NCI-H345 (cell line): ENCODE measurements around the gene NAA80.
"Not testable (repeated sequence)": the region's sequence is repeated elsewhere in the genome, so short reads cannot be mapped to it uniquely, and the experiment has no call there.

Experiments used
- DNase-seq: peaks from one replicate; lab custom pipeline; 2025; lab: John Stamatoyannopoulos, UW

NAA80 gene

DNA sequence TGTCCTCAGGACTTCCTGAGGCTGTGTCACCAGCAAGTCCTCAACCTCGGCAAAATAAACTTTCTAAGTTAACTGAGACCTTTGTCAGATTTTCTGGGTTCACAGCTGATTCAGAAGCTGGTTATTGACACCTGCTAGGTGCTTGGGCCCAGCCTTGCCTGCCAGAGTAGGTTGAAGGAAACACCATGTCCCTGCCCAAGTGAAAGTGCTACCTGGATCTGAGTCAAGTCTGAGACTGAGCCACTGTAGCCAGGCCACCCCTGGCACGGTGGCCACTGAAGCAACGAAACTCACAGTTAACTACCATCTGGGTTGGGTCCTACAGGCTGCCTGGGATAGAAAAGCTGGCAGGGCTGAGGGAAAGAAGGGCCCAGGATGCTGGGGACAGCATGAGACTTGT, 15.1 kb upstream of the NAA80 start:
- DNase-seq: no peak

DNA sequence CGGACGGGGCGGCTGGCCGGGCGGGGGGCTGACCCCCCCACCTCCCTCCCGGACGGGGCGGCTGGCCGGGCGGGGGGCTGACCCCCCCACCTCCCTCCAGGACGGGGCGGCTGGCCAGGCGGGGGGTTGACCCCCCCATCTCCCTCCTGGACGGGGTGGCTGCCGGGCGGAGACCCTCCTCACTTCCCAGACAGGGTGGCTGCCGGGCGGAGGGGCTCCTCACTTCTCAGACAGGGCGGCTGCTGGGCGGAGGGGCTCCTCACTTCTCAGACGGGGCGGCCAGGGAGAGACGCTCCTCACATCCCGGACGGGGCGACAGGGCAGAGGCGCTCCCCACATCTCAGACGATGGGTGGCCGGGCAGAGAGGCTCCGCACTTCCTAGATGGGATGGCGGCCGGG, 12.8 kb upstream of the NAA80 start:
- DNase-seq: not testable (repeated sequence)

DNA sequence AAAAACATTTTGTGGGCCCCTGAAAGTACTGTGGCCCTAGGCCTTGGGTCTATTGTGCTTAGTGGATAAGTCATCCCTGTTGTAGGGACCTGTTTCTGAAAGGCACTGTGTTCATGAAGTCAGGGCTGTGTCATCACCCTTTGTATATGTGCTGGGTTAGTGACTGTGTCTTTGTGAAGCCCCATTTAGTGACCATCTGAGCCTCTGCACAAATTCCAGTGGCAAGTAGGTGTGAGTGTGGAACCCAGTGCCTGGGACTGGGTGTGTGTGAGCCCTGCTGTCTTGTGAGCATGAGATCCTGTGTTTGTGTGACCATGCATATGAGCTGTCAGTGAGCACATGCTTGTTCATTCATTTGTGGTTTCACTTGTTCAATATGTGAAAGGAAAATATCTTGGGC, 5.4 kb upstream of the NAA80 start:
- no peak for DNase-seq

DNA sequence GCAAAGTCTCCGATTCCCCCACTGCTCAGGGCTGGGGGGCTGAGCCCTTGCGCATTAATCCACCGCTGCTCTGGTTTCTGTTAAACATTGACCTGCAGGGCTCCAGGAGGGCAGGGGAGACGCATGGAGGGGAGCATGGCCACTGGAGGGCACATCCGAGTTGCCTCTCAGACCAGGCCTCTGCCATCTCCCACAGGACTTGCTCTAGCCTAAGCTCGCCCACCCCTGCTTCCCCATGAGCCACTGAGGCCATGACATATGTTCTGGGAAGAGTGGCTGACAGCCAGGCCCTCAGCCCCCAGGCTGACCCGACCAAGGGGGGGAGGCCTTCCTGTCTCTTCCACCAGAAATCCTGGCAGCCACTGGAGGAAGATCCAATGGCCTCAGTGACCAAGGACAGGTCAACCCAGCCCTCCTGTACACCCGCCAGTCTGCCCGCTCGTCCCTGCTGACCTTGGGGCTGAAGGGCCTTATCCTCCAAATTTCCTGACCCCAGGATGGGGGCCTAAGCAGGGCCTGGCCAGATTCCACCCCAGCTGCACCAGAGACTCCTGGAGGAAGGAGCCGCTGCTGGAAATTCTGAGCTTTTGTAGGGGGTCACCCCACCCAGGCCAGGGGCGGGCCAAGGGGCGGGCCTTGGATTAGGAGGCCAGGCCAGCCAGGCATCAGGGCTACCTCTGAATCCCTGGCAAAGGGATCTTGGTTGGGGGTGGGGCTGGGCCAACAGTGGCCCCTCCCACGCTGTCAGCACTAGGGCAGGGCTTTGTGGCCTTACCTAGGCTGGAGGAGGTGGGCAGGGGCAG, 4.0 kb upstream of the NAA80 start, which contains the start of gene HYAL1:
HYAL1 (minus strand) TSS at position 562 of the 803 bp plus-strand sequence. CDS start 618 bp downstream, outside the sequence.
- no peak for DNase-seq

DNA sequence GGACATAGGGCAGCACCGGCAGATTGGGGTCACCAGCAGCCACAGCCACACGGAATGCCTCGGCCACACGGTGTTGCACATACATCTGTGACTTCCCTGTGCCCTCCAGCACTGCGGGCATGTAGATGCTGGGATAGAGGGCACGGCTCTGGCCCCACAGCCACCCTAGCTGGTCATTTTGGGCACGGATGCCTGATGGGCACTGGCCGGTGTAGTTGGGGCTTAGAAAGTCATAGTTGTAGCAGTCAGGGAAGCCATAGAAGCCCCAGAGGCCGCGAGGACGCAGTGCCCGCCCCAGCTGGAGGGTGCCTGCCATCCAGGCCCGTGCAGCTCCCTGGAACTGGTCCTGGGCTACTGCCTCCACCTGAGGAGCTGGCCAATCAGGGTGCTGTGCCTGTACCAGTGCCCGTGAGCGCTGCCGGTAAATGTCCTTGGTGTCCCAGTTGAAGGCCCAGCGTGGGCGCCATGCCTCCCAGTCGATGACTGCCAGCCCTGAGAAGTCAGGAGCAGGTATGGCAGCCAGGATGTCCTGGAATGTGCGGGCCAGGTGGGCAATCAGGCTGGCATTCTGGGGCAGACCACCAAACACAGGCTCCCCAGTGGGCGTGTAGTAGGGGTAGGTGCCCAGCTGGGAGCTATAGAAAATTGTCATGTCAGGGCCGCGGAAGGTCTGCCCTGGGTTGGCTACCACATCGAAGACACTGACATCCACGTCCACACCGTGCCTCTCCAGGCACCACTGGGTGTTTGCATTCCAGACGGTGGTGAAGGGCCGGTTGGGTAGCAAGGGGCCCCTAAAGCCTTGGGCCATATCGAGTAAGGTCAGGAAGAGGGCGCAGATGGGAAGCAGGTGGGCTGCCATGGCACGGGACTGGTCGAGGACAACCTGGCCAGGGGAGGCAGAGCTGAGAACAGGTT, 3.1 kb upstream of the NAA80 start:
- DNase-seq: no peak

DNA sequence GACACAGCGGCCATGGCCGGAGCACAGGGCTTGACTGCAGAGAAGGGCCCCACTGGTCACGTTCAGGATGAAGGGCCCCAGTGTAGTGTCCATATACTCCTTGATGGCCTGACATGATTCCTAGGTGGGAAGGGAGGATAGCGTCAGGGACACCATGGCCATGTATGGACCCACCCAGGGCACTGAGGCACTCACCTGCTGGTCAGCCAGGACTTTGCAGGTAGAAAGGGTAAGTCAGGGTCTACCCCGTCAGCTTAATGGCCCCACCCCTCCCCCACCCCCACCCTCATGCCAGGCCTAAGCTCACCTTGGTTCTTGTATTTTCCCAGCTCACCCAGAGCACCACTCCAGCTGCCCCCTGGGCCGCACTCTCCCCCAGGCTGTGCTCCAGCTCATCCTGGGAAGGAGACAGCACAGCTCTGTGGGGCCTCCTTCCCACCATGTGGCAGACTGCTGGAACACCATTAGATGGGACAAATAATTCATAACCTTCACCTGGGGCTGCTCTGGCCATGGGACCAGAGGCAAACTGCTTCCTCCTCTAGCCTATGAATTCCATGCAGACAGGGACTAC, 1.6 kb upstream of the NAA80 start:
- no peak for DNase-seq

DNA sequence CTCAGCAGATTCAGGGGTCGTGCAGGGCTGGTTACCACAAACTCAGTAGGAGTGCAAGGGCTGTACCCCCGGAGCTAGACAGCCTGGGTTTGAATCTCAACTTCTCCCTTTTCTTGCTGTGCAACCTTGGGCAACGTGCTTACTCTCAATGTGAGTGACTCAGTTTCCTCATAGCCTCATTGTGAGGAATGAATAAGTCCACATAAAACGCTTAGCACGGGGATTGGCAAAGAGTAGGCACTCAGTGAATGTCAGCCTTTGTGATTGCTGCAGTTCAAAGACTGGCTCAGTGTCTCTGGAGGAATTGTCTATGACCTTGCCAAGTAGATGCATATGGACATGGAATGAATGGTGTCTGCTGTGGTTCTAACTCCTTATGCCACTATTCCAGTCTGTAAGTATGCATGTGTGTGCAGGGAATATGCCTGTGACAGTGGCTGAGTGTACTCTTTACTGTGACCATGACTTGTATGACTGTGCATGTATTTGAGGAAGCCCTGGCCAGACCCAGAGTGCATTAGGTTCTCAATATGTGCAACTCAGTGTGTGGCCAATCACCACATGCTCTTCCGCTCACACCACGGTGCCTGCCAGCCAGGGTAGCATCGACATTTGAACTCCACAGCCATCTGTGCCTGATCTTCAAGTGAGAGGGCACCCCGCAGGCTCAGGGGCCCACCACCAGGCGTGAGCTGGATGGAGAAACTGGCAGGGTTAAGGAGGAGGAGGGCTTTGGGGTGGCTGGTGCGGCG, 900 bp upstream of the NAA80 start:
- no peak for DNase-seq

DNA sequence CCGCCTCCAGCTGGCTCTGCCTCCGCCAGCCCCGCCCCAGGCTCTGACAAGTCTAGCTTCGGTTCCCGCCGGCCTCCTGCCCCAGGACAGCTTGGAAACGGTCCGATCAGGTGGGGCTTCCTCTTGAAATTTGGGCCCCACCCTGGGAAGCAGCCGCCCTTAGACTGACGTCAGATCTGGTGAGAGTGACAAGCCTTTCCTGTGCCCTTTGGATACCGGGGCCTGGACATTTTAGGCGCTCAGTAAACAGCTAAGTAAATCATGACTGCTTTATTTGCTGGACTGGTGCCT, 378 bp upstream of the NAA80 start:
- no peak for DNase-seq

DNA sequence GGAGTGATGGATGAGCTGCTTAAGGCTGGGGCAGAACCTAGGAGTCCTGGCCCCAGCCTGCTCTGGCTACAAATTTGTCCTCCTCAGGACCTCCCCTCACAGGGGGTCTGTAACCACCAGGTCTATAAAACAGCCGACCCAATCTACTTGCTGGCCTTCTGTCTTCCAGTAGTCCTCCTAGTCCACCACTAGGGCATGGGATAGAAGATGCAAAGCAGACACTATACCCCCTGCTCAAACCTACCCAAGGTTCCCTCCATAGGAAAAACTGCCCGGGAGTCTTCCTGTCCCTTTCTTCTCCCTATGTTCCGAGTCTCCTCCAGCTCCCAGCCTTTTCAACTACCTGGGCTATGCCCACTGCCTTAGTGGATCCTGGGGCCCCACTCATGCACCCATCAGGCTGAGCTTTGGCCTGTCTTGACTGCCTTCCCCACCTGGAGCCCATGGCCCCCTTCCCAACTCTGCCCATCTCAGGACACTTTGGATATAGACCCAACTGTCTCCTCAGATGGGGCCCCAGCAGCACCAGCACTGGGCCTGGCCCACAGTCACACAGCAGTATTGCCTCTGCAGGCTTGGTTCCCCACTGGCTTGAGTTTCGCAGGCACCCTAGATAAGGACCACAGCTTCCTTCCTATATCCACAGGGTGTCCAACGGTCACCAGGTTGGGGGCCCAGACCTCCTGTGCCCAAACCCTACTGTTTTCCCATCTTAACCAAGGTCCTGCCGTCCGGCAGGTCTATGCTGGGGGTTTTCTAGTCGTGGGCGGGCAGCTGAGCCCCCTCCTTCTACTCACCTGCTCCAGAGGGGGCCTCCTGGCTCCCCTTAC, 1.1 kb downstream of the NAA80 start:
- DNase-seq: no peak

DNA sequence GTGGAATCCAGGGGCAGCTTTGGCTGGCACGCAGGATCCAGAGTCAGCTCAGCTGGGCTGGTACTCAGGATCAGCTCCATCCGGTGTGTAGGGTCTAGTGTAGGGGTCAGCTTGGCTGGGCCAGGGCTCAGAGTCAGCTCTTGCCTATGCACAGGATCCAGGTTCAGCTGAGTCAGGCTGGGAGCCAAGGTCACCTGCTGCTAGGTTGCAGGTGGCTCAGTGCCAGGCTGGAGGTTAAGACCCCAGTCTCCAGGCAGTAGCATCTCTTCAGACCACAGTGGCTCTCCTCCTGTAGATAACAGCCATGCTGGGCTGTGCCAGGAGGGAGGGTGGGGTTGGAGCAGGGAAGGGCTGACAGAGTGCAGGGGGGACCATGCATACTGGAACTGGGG, 1.8 kb downstream of the NAA80 start:
- no peak for DNase-seq

DNA sequence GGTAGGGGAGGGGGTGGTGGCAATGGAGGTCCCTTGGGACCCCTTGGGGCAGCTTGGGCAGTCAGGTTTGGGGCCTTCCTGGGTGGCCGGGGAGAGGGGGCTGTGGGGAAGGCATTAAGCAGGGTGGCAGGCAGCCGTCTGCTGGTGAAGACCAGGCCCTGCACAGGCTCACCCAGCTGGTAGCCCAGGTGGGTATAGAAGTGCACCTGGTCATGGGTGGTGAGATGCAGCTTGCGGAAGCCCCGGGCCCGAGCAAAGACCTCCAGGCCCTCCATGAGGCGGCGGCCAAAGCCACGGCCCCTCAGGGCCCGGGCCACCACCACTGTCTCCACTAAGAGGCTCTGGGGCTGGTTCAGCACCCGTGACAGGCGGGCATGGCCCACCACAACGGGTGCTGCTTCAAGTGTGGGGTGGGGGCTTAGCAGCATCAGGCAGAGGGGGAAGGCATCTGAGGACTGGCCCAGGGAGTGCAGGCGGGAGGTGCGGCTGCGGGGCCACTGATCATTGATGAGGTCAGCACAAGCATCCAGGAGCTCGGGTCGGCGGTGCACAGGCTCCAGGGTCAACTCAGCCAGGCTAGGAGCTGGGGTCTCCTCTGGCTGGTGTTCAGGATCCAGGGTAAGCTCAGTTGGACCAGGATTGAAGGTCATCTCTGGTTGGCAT, 2.4 kb downstream of the NAA80 start:
- DNase-seq: no peak

DNA sequence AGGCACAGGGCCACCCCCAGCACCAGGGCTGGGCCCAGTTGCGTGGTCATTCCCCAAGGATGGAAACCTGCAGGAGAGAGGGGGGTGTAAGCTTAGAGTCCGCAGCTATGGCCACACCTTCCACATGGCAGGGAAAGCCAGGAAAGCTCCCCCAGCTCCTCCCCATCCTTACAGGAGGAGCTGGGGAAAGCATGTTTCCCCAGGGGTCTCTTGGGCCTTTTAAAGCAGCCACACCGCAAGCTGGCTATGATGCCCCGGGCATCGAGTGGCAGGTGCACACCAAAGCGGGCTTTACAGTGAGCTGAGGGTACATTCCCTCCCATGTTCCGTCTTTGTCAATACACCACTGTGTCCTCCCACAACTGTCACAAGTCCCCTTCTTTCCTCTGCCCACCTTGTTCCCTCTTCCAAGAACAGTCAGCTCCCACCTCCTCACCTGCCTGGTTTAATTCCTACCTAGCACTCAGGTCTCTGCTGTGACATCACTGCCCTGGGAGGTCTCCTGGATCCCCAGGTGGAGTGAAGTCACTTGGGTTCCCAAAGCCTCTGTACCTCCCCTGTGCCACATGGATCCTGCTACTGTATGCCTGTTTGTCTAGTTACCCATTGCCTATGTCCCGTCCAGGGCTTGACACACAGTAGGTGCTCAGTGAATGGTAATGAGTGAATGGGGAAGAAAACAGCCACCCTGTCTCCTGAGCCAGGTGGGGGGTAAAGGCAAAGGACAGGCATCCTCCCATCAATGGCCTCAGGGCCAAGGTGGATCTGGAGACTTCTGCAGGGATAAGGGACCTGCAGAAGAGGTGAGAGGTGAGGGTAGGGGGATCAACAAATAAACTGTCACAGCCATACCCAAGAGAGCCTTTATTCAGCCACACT, 3.4 kb downstream of the NAA80 start:
- no peak for DNase-seq

DNA sequence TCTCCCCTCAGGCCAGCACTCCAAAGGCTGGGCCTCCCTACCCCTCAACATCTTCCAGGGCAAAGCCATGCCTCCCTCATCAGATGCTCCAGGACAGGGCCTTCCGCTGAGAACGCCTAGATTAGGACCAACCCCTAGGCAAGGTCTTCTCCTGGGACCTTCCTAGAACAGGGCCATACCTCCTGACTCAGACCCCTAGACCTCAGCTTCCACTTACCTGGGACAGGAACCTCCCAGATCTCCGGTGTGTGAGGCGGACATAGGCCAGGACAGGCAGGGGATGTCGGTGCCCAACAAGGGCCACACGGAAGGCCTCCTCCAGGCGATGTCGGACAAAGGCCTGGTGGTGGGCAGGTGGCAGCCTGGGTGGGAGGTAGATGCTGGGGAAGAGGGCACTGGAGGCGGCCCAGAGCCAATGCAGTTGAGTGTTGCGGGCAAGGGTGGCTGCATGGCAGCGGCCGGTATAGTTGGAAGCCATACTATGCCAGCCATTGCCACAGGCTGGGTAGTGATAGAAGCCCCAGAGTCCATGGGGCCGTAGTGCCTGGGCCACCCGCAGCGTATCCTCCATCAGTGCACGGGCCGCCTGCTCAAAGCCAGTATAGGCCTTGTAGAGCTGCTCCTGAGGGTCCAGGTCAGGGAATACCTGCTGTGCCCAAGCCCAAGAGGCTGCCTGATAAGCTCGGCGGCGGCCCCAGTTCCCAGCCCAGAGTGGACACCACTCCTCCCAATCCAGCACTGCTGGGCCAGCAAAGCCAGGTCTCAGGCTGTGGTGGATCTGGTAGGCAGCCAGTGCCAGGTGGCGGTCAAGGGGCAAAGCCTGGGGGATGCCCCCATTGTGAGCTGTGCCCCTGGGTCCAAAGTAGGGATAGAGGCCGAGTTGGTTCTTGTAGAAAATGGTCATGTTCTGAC, 4.5 kb downstream of the NAA80 start:
- DNase-seq: no peak

DNA sequence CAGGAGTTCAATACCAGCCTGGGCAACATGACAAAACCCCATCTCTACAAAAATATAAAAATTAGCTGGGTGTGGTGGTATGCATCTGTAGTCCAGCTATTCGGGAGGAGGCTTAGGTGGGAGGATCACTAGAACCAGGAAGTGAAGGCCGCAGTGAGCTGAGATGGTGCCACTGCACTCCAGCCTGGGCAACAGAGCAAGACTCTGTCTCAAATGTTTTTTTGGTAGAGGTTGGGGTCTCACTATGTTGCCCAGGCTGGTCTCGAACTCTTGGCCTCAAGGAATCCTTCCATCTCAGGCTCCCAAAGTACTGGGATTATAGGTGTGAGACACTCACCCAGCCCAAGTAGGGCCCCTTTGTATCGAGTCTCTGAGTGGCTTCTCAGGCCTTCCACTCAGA, 5.1 kb downstream of the NAA80 start:
- no peak for DNase-seq

DNA sequence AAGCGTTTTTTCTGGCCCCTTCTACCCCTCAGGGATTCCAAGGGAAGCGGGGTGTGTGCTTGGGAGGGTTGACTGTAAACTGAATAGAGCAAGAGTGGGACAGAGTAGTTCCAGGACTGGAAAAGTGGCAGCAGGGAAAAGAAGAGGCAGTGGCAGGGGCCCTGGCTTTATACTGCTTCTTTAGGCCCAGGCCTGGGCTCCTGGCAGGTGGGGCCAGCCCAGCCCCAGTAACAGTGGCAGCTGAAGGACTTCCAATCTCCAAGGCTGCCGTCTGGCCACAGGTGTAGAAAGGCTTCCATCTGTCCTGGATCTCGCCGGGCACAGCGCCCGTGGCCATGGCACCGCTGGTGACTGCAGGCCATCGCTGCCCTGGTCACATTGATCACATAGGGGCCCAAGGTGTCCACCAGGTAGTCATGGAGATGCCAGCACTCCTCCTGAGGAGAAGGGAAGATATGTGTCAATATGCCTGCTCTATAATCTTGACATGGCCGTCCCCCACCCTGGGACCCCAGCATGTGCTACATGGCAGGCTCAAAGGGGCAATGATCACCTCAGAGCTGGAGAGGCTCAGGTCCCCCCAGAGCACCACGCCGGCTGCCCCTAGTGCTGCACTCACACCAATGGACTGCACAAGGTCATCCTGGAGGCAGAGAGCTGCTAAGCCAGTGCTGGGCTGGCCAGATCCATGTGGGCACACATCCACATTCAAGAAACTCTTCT, 6.0 kb downstream of the NAA80 start:
- no peak for DNase-seq

DNA sequence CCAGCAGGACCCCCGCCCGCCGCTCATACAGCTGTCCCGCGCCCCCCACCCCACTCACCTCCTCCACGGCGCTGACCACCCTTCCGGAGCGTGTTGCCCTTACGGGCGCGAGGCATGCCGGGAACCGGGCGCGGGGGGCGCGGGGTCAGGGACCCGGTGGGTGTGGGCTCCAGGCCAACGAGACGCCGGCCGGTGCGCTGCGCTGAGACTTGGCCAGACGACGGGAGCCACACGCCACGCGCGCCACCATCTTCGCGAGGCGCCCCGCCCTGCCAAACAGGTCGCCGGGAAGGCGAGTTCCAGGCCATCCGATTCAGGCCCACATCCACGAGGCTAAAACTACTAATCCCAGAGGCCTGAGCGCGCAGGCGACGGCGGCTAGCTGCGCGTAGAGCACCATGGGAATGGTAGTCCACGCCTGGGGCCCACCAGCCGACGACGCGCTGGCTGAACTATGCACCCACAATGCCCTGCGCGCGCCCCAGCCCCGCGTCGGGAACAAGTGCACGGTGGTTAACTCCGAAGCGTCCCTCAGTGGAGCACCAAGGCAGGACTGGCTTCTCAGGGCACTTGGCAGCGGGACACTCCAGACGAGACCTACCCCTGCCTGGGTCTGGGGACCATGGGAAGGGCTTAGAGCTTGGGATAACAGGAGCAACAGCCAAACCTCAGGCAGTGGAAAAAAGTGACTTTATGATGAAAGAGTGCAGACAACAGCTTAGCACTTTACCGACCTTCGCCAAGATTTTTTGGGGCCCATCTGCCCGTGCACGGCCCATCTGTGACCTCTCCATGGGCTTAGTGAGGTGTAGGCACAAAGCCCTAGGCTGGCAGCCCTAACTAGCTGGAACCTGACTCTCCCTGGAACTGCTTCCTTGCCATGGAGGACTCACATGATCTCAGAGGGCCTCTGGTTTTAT, 6.8 kb downstream of the NAA80 start, which contains the start of gene IFRD2:
IFRD2 (minus strand) TSS at position 271 of the 920 bp plus-strand sequence; CDS start at position 116, 155 bp downstream.
- DNase-seq: peak; percentile 94

DNA sequence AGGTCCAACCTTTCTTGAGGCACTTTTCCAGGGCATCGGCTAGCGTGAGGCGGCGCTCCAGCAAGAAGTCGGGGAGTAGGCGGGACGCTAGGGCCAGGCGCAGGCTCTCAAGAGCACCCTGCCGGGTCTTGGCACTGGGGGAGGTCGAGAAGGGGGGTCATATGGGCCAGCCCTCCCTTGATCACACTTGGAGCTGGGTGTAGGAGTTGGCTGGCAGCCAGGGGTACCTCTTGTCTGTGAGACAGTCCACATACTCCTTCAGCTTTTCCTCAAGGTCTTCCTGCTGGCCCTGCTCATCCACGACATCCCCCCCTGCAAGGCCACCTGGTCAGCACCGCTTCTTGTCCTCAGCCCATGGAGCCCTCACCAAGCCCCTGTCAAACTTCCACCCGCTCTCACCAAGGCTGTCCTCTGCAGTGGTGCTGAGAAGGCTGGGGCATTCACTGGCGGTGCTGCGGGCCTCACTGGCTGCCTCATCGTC, 9.0 kb downstream of the NAA80 start:
- DNase-seq: no peak
